K562 (cell line): ENCODE data around the gene PVALEF. TPM values are rescaled to one million over a fixed set of nuclear protein-coding genes. Genes with fewer than 3 reads are reported as not detected.
A peak's percentile ranks its signal among the peaks of the same experiment; 100 is the strongest.

Experiments
- ATAC-seq: fragments of 200-7000 bp; cut with Tn5 transposase; 3 replicates; pipeline ENCODE4 v1.9.1; 2020; ENCODE audit warnings: moderate library complexity
- BruUV-seq: library from RNA; stranded (reverse); fragments of 400-500 nt; replicated peaks from 2 replicates; lab custom pipeline; 2021; lab: Mats Ljungman, UMichigan
- CTCF ChIA-PET: fragments of 300-600 bp; formaldehyde crosslinking; extraction: SDS; loops from one replicate; lab custom pipeline; 2021; ENCODE audit warnings: low intra/inter-chr PET ratio; lab: Yijun Ruan, JAX
- POLR2A ChIA-PET: fragments of 300-600, 350-650 bp; sonication (Branson Sonifier 250); formaldehyde crosslinking; extraction: SDS; loops from one replicate; lab custom pipeline; 2021; ENCODE audit warnings: antibody characterized with exemption, inconsistent platforms; lab: Yijun Ruan, JAX
- DNase-seq, 4 experiments: peaks; one replicate each; pipeline versions ENCODE4 v3.0.0 to v3.0.0-alpha.2; 2011 to 2018; ENCODE audit warnings: low spot score in 3 of 4, mixed read lengths in 3 of 4; ENCODE audit errors: extremely low read depth in 1 of 4
- FAIRE-seq: peaks from 2 replicates; lab custom pipeline; 2011; peaks lifted over from hg19 to GRCh38; lab: Jason Lieb, UNC
- H2AFZ ChIP-seq: 2 replicates; pipeline ENCODE4 v1.6.0; 2011; ENCODE audit warnings: low read depth, low read length, control low read depth, inconsistent platforms
- H3K27ac ChIP-seq: fragments of 200-600 bp; 3 replicates; pipeline ENCODE4 v1.8.0; 2011; ENCODE audit warnings: low read depth, mild to moderate bottlenecking, control low read depth, inconsistent platforms, low read length, moderate library complexity, mixed read lengths; ENCODE audit errors: extremely low read depth
- H3K27me3 ChIP-seq, 2 experiments: fragments of 300-600 bp in 1 of 2; 2 replicates in 1 of 2; 3 replicates in 1 of 2; pipeline versions ENCODE4 v1.6.0 to v1.8.0; 2011; ENCODE audit warnings: inconsistent platforms in 2 of 2, low read length in 2 of 2, mild to moderate bottlenecking in 1 of 2, mixed read lengths in 1 of 2, moderate library complexity in 1 of 2; ENCODE audit not compliant: control insufficient read depth in 2 of 2, insufficient read depth in 2 of 2
- H3K36me3 ChIP-seq: fragments of 300-600 bp; 3 replicates; pipeline ENCODE4 v1.8.0; 2011; ENCODE audit warnings: mild to moderate bottlenecking, low read length, inconsistent platforms; ENCODE audit not compliant: control insufficient read depth, insufficient read depth
- H3K4me1 ChIP-seq, 2 experiments: fragments of 200-600 bp in 1 of 2; replicated peaks in 1 of 2; 2 replicates in 1 of 2; 3 replicates in 1 of 2; pipeline versions ENCODE4 v1.5.1 to v1.8.0; 2011; ENCODE audit warnings: inconsistent platforms in 2 of 2, low read length in 2 of 2, mild to moderate bottlenecking in 1 of 2, mixed read lengths in 1 of 2, moderate library complexity in 1 of 2; ENCODE audit not compliant: control insufficient read depth in 2 of 2, insufficient read depth in 2 of 2
- H3K4me2 ChIP-seq: 2 replicates; pipeline ENCODE4 v1.6.1; 2011; ENCODE audit warnings: low read length, control low read depth, inconsistent platforms, mixed read lengths; ENCODE audit not compliant: insufficient read depth
- H3K4me3 ChIP-seq: fragments of 200-600 bp; sonication (generic), shearing (Covaris generic); 2 replicates; pipeline ENCODE4 v1.5.1; 2016; ENCODE audit warnings: control low read depth, inconsistent platforms
- H3K79me2 ChIP-seq: fragments of 200-600 bp; 3 replicates; pipeline ENCODE4 v1.8.0; 2011; ENCODE audit warnings: low read length, inconsistent platforms; ENCODE audit not compliant: control insufficient read depth, insufficient read depth
- H3K9ac ChIP-seq, 2 experiments: 2 replicates each; pipeline versions ENCODE4 v1.6.0 to v1.6.1; 2011; ENCODE audit warnings: low read depth in 2 of 2, low read length in 2 of 2, control low read depth in 1 of 2, inconsistent platforms in 1 of 2, mild to moderate bottlenecking in 1 of 2, mixed read lengths in 1 of 2; ENCODE audit not compliant: insufficient read depth in 1 of 2
- H3K9me1 ChIP-seq: one replicate; pipeline ENCODE4 v1.6.0; 2011; ENCODE audit warnings: inconsistent platforms, mild to moderate bottlenecking, low read length, moderate library complexity; ENCODE audit not compliant: control insufficient read depth, insufficient read depth
- H3K9me3 ChIP-seq: replicated peaks from 2 replicates; pipeline ENCODE4 v1.5.1; 2011; ENCODE audit warnings: low read depth, low read length, inconsistent platforms; ENCODE audit not compliant: control insufficient read depth, insufficient read depth
- H4K20me1 ChIP-seq: replicated peaks from 2 replicates; pipeline ENCODE4 v1.6.1; 2011; ENCODE audit warnings: low read length, inconsistent platforms, mixed read lengths; ENCODE audit not compliant: control insufficient read depth, insufficient read depth
- PML ChIP-seq: IDR thresholded peaks from 2 replicates; pipeline ENCODE4 v1.6.1; 2012; ENCODE audit warnings: low read length, inconsistent platforms
- TFAM ChIP-seq: fragments of 250-450 bp; sonication (Bioruptor Pico); conservative IDR thresholded peaks from 2 replicates; pipeline ENCODE4 v1.5.0; 2021; ENCODE audit warnings: mild to moderate bottlenecking, moderate library complexity
- ZNF740 ChIP-seq, 3 experiments: fragments of 200-800 bp in 1 of 3; sonication (Bioruptor generic) in 1 of 3; sonication (generic) in 1 of 3; formaldehyde crosslinking in 1 of 3; IDR thresholded peaks; 2 replicates each; pipeline versions ENCODE4 v1.6.1 to v1.8.0; 2016 to 2022; ENCODE audit warnings: mild to moderate bottlenecking in 2 of 3, missing compliant biosample characterization in 2 of 3, missing genetic modification characterization in 2 of 3, missing genetic modification reagents in 1 of 3
- WGBS: fragments of 100-300 bp; shearing (Covaris generic); methylation state at CpG from one replicate; pipeline ENCODE4 v1.1.6; 2016; ENCODE audit warnings: low coverage, mixed read lengths; ENCODE audit not compliant: insufficient coverage; ENCODE audit errors: missing lambda C conversion rate; 5-methylcytosine and 5-hydroxymethylcytosine counted together
- in situ Hi-C: fragments of 300-500 bp; cut with MboI; formaldehyde crosslinking; loops from 4 replicates; pipeline ENCODE4 v1.15.0; 2018; ENCODE audit warnings: inconsistent platforms, mixed read lengths
- intact Hi-C: fragments of 100-400 bp; cut with micrococcal nuclease; formaldehyde crosslinking; loops from 2 replicates; pipeline ENCODE4 v1.14.2; 2022
- polyA plus RNA-seq, 8 experiments: library from polyadenylated mRNA; depleted of rRNA in 4 of 8; stranded (reverse) in 5 of 8; unstranded in 3 of 8; fragments of >200 nt; fragmentation: Nextera tagmentation in 2 of 8; fragmentation: Illumina TruSeq in 1 of 8; extraction: Ambion mirVana in 2 of 8; extraction: Trizol in 1 of 8; gene quantifications; 2 replicates each; pipeline versions ENCODE4 v1.2.1 to v1.2.3, GENCODE V29; 2011 to 2014; ENCODE audit warnings: inconsistent platforms in 1 of 8, missing spikeins in 1 of 8
- total RNA-seq, 7 experiments: library from RNA; depleted of rRNA in 6 of 7; stranded (reverse); fragments of >200 nt in 6 of 7; fragmentation: Illumina TruSeq in 2 of 7; extraction: Trizol in 2 of 7; gene quantifications; 2 replicates each; pipeline versions ENCODE4 v1.2.1 to v1.2.3, GENCODE V29; 2011 to 2021; ENCODE audit warnings: low replicate concordance in 1 of 7
- TF ChIP-seq, protein P1 (sequence below), 2 experiments: fragments of 450-650 bp; IDR thresholded peaks; 2 replicates each; pipeline ENCODE4 v1.6.1; 2016; ENCODE audit warnings: mild to moderate bottlenecking in 2 of 2, borderline replicate concordance in 1 of 2, low read depth in 1 of 2, moderate library complexity in 1 of 2

The PVALEF gene
- total and polyA plus RNA-seq, 9 of the 15 experiments (the other 6 are each of a cell fraction or from before 2014, with no cell fraction given), result not detected

DNA sequence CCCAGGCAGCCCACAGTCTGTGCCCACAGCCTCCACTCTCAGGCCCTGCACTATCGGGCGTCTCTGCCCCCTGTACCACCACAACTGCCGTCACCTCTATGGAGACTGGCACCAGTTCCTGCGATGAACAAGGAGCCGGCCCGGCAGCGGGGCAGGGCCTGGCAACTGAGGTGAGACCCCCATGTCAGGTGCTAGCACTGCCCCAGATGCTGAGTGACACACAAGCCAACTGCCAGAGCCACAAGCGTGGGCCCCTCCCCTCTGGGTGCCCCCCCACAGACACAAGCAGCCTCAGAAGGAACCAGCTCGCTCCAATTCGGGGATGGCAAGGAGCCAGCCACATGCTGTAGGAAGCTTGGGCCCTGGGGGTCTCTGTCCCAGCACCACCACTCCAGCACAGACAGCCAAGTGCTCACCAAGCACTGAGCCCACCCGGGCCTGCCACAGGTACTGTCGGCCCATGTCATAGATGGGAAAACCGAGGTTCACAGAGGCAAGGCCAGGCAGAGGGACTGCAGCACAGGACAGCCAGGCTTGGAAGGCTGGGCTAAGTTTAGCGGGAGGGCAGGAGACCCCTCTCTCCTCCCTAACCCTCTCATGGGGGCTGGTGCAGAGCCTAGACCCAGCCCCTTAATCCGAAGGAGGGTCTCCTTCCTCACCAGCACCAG is 1.5 kb upstream of the PVALEF start:
- Histone ChIP-seq H3K79me2 (no peaks in the 10 kb centered on the region), H3K9me3 (no peaks in the 10 kb centered on the region), H3K9ac (no peak overlapping the region), H3K4me1 (peaks cover 0 to 73% of the 10 kb centered on the region in 2 experiments; a peak in 2 of 5 replicates), H3K9me1 (no peaks in the 10 kb centered on the region), H3K27me3 (peaks cover 32 to 82% of the 10 kb centered on the region in 2 experiments; a peak in 4 of 5 replicates), H4K20me1 (peaks cover 5% of the 10 kb centered on the region; the same call in 1 of the 2 replicates), H3K36me3 (no peaks in the 10 kb centered on the region), H3K4me3 (no peak overlapping the region), H2AFZ (no peak overlapping the region), H3K4me2 (no peak overlapping the region), H3K27ac (no peak overlapping the region)
- no peak for DNase-seq
- intact Hi-C loops (no loop called here), in situ Hi-C loops (no loop called here)
- ATAC-seq, result no peak
- no TSS peak for BruUV-seq
- no peak for FAIRE-seq
- peak; percentile 70; the same call in 1 of the 2 replicates for TF ChIP-seq ZNF740 (CRISPR knock-in tag; IDR thresholded peaks at IDR 0.05)
- TF ChIP-seq ZNF740 (tag; IDR thresholded peaks at IDR 0.05), result no peak
- no peak for TF ChIP-seq TFAM (CRISPR knock-in tag)
- no peak for TF ChIP-seq PML
- TF ChIP-seq, protein P1, sequence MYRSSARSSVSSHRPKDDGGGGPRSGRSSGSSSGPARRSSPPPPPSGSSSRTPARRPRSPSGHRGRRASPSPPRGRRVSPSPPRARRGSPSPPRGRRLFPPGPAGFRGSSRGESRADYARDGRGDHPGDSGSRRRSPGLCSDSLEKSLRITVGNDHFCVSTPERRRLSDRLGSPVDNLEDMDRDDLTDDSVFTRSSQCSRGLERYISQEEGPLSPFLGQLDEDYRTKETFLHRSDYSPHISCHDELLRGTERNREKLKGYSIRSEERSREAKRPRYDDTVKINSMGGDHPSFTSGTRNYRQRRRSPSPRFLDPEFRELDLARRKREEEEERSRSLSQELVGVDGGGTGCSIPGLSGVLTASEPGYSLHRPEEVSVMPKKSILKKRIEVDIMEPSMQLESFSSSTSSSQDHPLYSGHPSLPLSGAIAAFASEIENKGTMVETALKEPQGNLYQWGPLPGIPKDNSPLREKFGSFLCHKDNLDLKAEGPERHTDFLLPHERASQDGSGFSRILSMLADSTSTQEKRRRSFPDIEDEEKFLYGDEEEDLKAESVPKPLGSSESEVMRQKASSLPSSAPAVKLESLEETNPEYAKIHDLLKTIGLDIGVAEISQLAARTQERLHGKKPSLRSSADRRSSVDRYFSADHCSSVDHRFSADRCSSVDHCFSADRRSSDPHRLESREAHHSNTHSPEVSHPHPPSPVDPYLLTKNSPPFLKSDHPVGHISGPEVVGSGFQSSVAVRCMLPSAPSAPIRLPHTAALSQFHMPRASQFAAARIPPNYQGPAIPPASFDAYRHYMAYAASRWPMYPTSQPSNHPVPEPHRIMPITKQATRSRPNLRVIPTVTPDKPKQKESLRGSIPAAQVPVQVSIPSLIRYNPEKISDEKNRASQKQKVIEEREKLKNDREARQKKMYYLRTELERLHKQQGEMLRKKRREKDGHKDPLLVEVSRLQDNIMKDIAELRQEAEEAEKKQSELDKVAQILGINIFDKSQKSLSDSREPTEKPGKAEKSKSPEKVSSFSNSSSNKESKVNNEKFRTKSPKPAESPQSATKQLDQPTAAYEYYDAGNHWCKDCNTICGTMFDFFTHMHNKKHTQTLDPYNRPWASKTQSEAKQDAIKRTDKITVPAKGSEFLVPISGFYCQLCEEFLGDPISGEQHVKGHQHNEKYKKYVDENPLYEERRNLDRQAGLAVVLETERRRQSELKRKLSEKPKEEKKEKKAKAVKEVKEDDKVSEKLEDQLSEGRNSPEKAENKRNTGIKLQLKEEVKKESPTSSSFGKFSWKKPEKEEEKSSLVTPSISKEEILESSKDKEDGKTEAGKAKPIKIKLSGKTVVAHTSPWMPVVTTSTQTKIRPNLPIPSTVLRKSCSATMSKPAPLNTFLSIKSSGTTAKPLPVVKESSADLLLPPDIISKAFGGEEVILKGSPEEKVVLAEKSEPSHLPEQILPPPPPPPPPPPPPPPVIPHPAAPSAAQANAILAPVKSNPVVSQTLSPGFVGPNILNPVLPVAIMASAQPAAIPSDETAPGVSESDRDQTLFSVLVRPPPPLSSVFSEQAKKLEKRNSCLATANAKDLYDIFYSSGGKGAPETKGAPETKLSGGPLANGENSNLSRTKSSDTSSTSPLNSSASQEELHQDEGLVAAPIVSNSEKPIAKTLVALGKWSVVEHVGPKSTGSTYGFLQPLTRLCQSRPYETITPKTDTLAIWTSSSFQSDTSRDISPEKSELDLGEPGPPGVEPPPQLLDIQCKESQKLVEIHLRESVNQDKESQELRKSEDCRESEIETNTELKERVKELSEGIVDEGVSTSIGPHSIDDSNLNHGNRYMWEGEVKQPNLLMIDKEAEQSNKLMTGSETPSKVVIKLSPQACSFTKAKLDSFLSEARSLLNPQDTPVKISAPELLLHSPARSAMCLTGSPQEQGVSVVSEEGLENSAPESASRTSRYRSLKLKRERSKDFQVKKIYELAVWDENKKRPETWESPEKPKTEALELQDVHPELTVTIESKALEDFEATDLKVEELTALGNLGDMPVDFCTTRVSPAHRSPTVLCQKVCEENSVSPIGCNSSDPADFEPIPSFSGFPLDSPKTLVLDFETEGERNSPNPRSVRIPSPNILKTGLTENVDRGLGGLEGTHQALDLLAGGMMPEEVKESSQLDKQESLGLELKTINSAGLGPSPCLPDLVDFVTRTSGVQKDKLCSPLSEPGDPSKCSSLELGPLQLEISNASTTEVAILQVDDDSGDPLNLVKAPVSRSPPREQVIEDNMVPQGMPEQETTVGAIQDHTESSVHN (IDR thresholded peaks at IDR 0.05; ENCODE audit: borderline replicate concordance in 1 of 2, low read depth in 1 of 2), result no peak
- WGBS, result 8% methylated on average over 9 of the region's 15 CpGs
- ChIA-PET CTCF (no interaction called here), POLR2A (interaction anchor here (0.7 to 1.0 kb wide), 2 partner anchors 11 to 1711 kb away, joined by 3 read pairs; no protein-coding TSS in a partner anchor)
